Subcutaneous preadipocyte (primary cell): ENCODE results near the gene TLCD3A. TPM values are rescaled to one million over a fixed set of nuclear protein-coding genes. Genes with fewer than 3 reads are reported as not detected.

Experiments used
- total RNA-seq: library from RNA; depleted of rRNA; stranded (reverse); fragments of >200 nt; gene quantifications from 2 replicates; pipeline ENCODE4 v1.2.3, GENCODE V29; 2012

Gene TLCD3A
- 33.2 and 38.6 TPM in 2 replicates for total RNA-seq

DNA sequence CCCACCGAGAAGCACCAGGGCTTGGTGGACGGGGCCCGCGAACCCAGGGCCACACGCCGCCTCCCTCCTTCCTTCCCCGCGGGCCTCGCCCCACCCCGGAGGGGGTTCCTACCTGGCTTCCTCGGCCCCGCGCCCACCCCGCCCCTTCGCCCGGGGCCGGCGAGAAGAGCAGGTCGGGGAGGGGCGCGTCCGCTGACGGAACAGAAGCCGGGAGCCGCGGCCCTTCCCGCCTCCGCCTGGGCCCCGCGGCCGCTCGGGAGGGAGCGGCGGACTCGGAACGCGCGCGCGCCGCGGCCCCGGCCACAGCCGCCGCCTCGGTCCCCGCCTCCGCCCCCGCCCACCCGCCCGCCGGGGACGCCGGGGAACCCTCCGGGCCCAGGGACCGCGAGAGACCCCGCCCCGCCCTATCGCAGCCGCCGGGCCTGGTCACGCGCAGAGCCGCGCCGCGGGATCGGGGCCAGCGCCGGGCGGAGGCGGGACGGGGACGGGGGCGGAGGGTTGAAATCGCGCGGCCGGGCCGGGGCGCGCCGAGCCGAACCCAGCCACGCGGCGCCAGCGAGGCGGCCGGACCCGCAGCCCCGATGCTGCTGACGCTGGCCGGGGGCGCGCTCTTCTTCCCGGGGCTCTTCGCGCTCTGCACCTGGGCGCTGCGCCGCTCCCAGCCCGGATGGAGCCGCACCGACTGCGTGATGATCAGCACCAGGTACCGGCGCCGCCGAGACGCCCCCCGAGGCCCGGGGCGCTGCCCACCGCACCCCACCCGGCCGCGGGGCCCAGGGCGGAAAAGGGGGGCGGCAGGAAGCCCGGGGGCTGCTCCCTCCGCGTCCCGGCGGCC, at the start of gene TLCD3A:
TSS of gene TLCD3A (plus strand) at position 530 of the 835 bp plus-strand sequence. CDS start at position 582, 52 bp downstream.

DNA sequence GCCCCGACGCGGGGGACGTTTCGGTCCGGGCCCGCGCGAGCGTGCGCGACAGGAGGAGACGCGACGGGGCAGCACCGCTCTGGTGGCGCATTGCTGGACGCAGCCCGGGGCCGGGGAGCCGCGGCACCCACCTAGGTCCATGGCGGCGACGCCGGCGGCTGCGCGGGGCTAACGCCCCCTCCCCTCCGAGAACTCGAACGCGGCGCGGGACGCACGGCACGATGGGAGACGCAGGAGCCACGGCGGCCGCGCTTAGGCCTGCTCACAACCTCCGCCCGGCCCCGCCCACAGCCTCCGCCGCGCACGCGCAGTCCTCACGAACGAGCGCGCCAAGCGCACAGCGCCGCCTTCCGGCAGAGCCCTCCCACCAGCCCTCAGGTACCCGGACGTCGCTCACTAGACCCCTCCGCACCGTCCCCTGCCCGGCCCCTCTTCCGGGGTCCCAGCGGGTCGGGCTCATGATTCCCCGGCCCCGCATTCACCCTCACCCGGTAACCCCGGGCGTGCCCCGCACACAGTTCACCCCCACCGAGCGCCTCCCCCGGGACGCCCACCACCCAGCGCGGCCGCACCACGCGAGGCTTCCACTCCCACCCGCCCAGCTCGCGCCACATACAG, 19.7 kb downstream of the TLCD3A start, which contains the start of gene GEMIN4:
TSS of gene GEMIN4 (minus strand) at position 263 of the 618 bp plus-strand sequence. CDS start at position 141, 122 bp downstream.

GRCh38 chr17:781805-782731, 49.7 kb downstream of the TLCD3A start, which contains the start of the genes GLOD4 and MRM3:
GLOD4 (minus strand) TSS chr17:782280; CDS start chr17:782255, 25 bp downstream.
MRM3 (plus strand) TSS chr17:782353; CDS start chr17:782379, 26 bp downstream.

Other genes with a start within 250 kb of the TLCD3A start
- gene VPS53, start 17.8 kb upstream of the TLCD3A start, total RNA-seq, result 15.8 and 17.8 TPM in 2 replicates
- 11.8 and 25.2 TPM in 2 replicates for gene GEMIN4, start 19.7 kb downstream of the TLCD3A start, total RNA-seq
- gene GLOD4, start 49.7 kb downstream of the TLCD3A start, total RNA-seq, result 32.3 and 35.0 TPM in 2 replicates
- 28.5 and 30.1 TPM in 2 replicates for gene MRM3, start 49.8 kb downstream of the TLCD3A start, total RNA-seq
- 5.9 and 15.4 TPM in 2 replicates for gene NXN, start 247.2 kb downstream of the TLCD3A start, total RNA-seq